Neural cell (in vitro differentiated cells): Measurements from ENCODE around the gene DENND1A.

ENCODE experiments used
- CTCF ChIP-seq: fragments of 450-650 bp; IDR thresholded peaks from 2 replicates; pipeline ENCODE4 v1.5.1; 2014; ENCODE audit warnings: antibody characterized with exemption, mild to moderate bottlenecking, moderate library complexity; ENCODE audit not compliant: poor library complexity, severe bottlenecking
- EP300 ChIP-seq: fragments of 450-650 bp; conservative IDR thresholded peaks from 2 replicates; pipeline ENCODE4 v1.6.1; 2014; ENCODE audit warnings: antibody characterized with exemption, mild to moderate bottlenecking, moderate library complexity; ENCODE audit not compliant: poor library complexity, severe bottlenecking
- EZH2 ChIP-seq: fragments of 200-600, 300-800 bp; shearing (Covaris generic), sonication (generic); IDR thresholded peaks from 2 replicates; pipeline ENCODE4 v1.6.1; 2014; ENCODE audit warnings: antibody characterized with exemption, low read length, borderline replicate concordance, mild to moderate bottlenecking; ENCODE audit not compliant: insufficient read depth, poor library complexity, severe bottlenecking
- POLR2AphosphoS5 ChIP-seq: IDR thresholded peaks from 2 replicates; pipeline ENCODE4 v1.6.1; 2012
- RAD21 ChIP-seq: fragments of 450-650 bp; conservative IDR thresholded peaks from 2 replicates; pipeline ENCODE4 v1.6.1; 2014; ENCODE audit warnings: antibody characterized with exemption, mild to moderate bottlenecking, moderate library complexity
- REST ChIP-seq: IDR thresholded peaks from 2 replicates; pipeline ENCODE4 v1.6.1; 2012; ENCODE audit warnings: borderline replicate concordance
- SMC3 ChIP-seq: fragments of 450-650 bp; conservative IDR thresholded peaks from 2 replicates; pipeline ENCODE4 v1.6.1; 2014; ENCODE audit warnings: antibody characterized with exemption, mild to moderate bottlenecking, moderate library complexity; ENCODE audit not compliant: poor library complexity
- TAF1 ChIP-seq: IDR thresholded peaks from 2 replicates; pipeline ENCODE4 v1.6.1; 2012; ENCODE audit warnings: low read depth

GRCh38 chr9:123789554-123790292 lies 140.2 kb downstream of the DENND1A start:
- no peak for TF ChIP-seq CTCF
- TF ChIP-seq POLR2AphosphoS5: no peak
- no peak for TF ChIP-seq REST
- TF ChIP-seq RAD21: no peak
- no peak for TF ChIP-seq EP300
- TF ChIP-seq EZH2: no peak
- TF ChIP-seq TAF1: no peak
- no peak for TF ChIP-seq SMC3
